Measurements from ENCODE around the gene PAX8.

PAX8 gene

GRCh38 chr2:113219525-113219888 lies 59.2 kb downstream of the PAX8 start:
- no peak for TF ChIP-seq REST (IDR thresholded peaks at IDR 0.05; ENCODE audit: insufficient replicate concordance, low read depth)
- TF ChIP-seq SPI1 (IDR thresholded peaks at IDR 0.05; ENCODE audit: borderline replicate concordance, low read depth), result no peak
- no peak for TF ChIP-seq CTCF (IDR thresholded peaks at IDR 0.05; ENCODE audit: insufficient read depth, low read length)
- TF ChIP-seq POLR2AphosphoS5 (IDR thresholded peaks at IDR 0.05; ENCODE audit: low read depth), result no peak
- TF ChIP-seq GABPA (IDR thresholded peaks at IDR 0.05; ENCODE audit: low read depth), result no peak
- Histone ChIP-seq H3K27ac (replicated peaks) (peak overlapping the region; percentile 32; the same call in 1 of the 2 replicates), H3K27me3 (ENCODE audit: insufficient read depth, poor library complexity, severe bottlenecking) (no peaks in the 10 kb centered on the region), H3K4me3 (replicated peaks; ENCODE audit: insufficient read depth, low read length) (no peak overlapping the region)
- no peak for DNase-seq (ENCODE audit: low read depth in 1 of 2, low spot score in 1 of 2)

DNA sequence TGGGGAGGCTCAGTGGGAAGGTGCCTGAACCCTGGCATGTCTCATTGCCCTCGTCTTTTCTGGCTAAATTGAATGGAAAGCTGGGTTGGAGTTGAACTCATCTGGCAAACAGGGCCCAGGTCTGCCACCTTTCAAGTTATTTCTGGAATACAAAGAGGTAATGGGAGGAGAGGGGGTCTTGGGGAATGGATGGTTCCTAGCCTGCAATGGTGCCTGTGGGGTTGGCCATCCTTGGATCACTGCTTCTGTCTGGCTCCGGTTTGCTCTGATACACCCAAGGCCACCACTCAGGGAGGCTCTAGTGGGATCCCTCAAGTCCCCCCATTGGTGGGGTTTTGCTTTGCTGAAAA lies 59.7 kb downstream of the PAX8 start:
- no peak for DNase-seq (ENCODE audit: low read depth in 1 of 2, low spot score in 1 of 2)
- H3K27me3 ChIP-seq (ENCODE audit: insufficient read depth, poor library complexity, severe bottlenecking), result no peaks in the 10 kb centered on the region
- H3K4me3 ChIP-seq (replicated peaks; ENCODE audit: insufficient read depth, low read length), result no peak overlapping the region
- TF ChIP-seq SPI1 (IDR thresholded peaks at IDR 0.05; ENCODE audit: borderline replicate concordance, low read depth) (no peak), GABPA (IDR thresholded peaks at IDR 0.05; ENCODE audit: low read depth) (no peak), REST (IDR thresholded peaks at IDR 0.05; ENCODE audit: insufficient replicate concordance, low read depth) (no peak), CTCF (IDR thresholded peaks at IDR 0.05; ENCODE audit: insufficient read depth, low read length) (no peak), POLR2AphosphoS5 (IDR thresholded peaks at IDR 0.05; ENCODE audit: low read depth) (no peak)
- no peak overlapping the region for H3K27ac ChIP-seq (replicated peaks)

- no peak overlapping the region for H3K4me3 ChIP-seq (replicated peaks; ENCODE audit: insufficient read depth, low read length)
- no peaks in the 10 kb centered on the region for H3K27me3 ChIP-seq (ENCODE audit: insufficient read depth, poor library complexity, severe bottlenecking)
- TF ChIP-seq GABPA (IDR thresholded peaks at IDR 0.05; ENCODE audit: low read depth), result no peak
- TF ChIP-seq REST (IDR thresholded peaks at IDR 0.05; ENCODE audit: insufficient replicate concordance, low read depth), result no peak
- no peak for TF ChIP-seq POLR2AphosphoS5 (IDR thresholded peaks at IDR 0.05; ENCODE audit: low read depth)
- TF ChIP-seq SPI1 (IDR thresholded peaks at IDR 0.05; ENCODE audit: borderline replicate concordance, low read depth), result no peak
- no peak for TF ChIP-seq CTCF (IDR thresholded peaks at IDR 0.05; ENCODE audit: insufficient read depth, low read length)
- DNase-seq (ENCODE audit: low read depth in 1 of 2, low spot score in 1 of 2), result no peak
- no peak overlapping the region; the same call in none of the 2 replicates for H3K27ac ChIP-seq (replicated peaks)
Observed at GRCh38 chr2:113218283-113219091, 60.2 kb downstream of the PAX8 start.
